Loucy (cell line): ENCODE measurements around the gene C2CD3.

Source experiments
- H2AFZ ChIP-seq: fragments of 200-600 bp; sonication (generic); 2 replicates; pipeline ENCODE4 v1.6.0; 2016; ENCODE audit warnings: antibody characterized with exemption, mild to moderate bottlenecking, low read length, moderate library complexity
- H3F3A ChIP-seq: fragments of 200-600 bp; 2 replicates; pipeline ENCODE4 v1.6.0; 2016; ENCODE audit warnings: antibody characterized with exemption, low read depth, mild to moderate bottlenecking
- H3K27me3 ChIP-seq: fragments of 200-600 bp; sonication (generic); 2 replicates; pipeline ENCODE4 v1.6.1; 2014; ENCODE audit warnings: low read length, mild to moderate bottlenecking; ENCODE audit not compliant: insufficient read depth, poor library complexity, severe bottlenecking
- H3K36me3 ChIP-seq: fragments of 200-600 bp; sonication (generic); 2 replicates; pipeline ENCODE4 v1.6.1; 2016; ENCODE audit warnings: low read length; ENCODE audit not compliant: insufficient read depth
- H3K4me1 ChIP-seq: fragments of 200-600 bp; sonication (generic); 2 replicates; pipeline ENCODE4 v1.5.1; 2014; ENCODE audit warnings: low read length, mild to moderate bottlenecking; ENCODE audit not compliant: insufficient read depth, poor library complexity, severe bottlenecking
- H3K4me2 ChIP-seq: fragments of 200-600 bp; sonication (generic); 2 replicates; pipeline ENCODE4 v1.6.0; 2014; ENCODE audit warnings: antibody characterized with exemption, low read length, low read depth, mild to moderate bottlenecking; ENCODE audit not compliant: poor library complexity, severe bottlenecking
- H3K4me3 ChIP-seq: fragments of 200-600 bp; sonication (generic); 2 replicates; pipeline ENCODE4 v1.5.1; 2014; ENCODE audit warnings: low read length, mild to moderate bottlenecking, mixed read lengths; ENCODE audit not compliant: poor library complexity, severe bottlenecking
- H3K79me2 ChIP-seq: fragments of 200-600 bp; sonication (generic); 2 replicates; pipeline ENCODE4 v1.6.1; 2014; ENCODE audit warnings: low read length; ENCODE audit not compliant: insufficient read depth
- H3K9ac ChIP-seq: fragments of 200-600 bp; sonication (generic); 2 replicates; pipeline ENCODE4 v1.6.0; 2014; ENCODE audit warnings: mild to moderate bottlenecking, low read depth, low read length, moderate library complexity; ENCODE audit not compliant: poor library complexity, severe bottlenecking
- H3K9me2 ChIP-seq: fragments of 200-600 bp; sonication (generic); replicated peaks from 2 replicates; pipeline ENCODE4 v1.6.1; 2016; ENCODE audit warnings: low read depth, low read length, mixed read lengths
- H3K9me3 ChIP-seq: fragments of 200-600 bp; sonication (generic); 2 replicates; pipeline ENCODE4 v1.6.1; 2014; ENCODE audit warnings: mild to moderate bottlenecking, antibody characterized with exemption, low read length, low read depth; ENCODE audit not compliant: insufficient read depth
- H4K20me1 ChIP-seq: fragments of 200-600 bp; sonication (generic); 2 replicates; pipeline ENCODE4 v1.6.0; 2014; ENCODE audit warnings: antibody characterized with exemption, low read length, mild to moderate bottlenecking; ENCODE audit not compliant: insufficient read depth, poor library complexity, severe bottlenecking
- EZH2phosphoT487 ChIP-seq: fragments of 200-600 bp; IDR thresholded peaks from 2 replicates; pipeline ENCODE4 v1.6.1; 2018; ENCODE audit warnings: antibody characterized with exemption, mild to moderate bottlenecking, moderate library complexity, borderline replicate concordance
- TF ChIP-seq, protein P1 (sequence below): fragments of 200-600 bp; sonication (generic); conservative IDR thresholded peaks from 2 replicates; pipeline ENCODE4 v1.5.1; 2014; ENCODE audit warnings: mild to moderate bottlenecking, antibody characterized with exemption, low read length

C2CD3 gene

DNA sequence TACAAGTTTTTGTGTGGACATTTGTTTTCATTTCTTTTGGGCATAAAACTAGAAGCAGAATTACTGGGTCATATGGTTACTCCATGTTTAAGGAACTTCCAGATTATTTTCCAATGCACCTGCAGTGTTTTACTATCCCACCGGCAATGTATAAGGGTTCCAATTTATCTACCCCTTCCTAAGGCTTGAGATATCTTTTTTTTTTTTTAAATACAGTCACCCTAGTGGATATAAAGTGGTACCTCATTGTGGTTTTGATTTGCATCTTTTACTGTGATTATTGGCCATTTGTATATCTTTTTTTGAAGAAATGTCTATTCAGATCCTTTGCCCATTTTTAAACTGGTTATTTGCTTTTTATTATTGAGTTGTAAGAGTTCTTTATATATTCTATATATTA, 127.4 kb downstream of the C2CD3 start:
- no peaks in the 10 kb centered on the region for H4K20me1 ChIP-seq
- no peaks in the 10 kb centered on the region for H3K9me2 ChIP-seq
- no peak overlapping the region for H2AFZ ChIP-seq
- no peaks in the 10 kb centered on the region for H3K9me3 ChIP-seq
- peaks cover 55% of the 10 kb centered on the region; the same call in 1 of the 2 replicates for H3K36me3 ChIP-seq
- TF ChIP-seq, protein P1, sequence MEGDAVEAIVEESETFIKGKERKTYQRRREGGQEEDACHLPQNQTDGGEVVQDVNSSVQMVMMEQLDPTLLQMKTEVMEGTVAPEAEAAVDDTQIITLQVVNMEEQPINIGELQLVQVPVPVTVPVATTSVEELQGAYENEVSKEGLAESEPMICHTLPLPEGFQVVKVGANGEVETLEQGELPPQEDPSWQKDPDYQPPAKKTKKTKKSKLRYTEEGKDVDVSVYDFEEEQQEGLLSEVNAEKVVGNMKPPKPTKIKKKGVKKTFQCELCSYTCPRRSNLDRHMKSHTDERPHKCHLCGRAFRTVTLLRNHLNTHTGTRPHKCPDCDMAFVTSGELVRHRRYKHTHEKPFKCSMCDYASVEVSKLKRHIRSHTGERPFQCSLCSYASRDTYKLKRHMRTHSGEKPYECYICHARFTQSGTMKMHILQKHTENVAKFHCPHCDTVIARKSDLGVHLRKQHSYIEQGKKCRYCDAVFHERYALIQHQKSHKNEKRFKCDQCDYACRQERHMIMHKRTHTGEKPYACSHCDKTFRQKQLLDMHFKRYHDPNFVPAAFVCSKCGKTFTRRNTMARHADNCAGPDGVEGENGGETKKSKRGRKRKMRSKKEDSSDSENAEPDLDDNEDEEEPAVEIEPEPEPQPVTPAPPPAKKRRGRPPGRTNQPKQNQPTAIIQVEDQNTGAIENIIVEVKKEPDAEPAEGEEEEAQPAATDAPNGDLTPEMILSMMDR: no peak
- TF ChIP-seq EZH2phosphoT487: no peak
- H3K4me1 ChIP-seq: no peaks in the 10 kb centered on the region
- no peak overlapping the region for H3K9ac ChIP-seq
- H3K4me2 ChIP-seq: no peak overlapping the region
- H3K27me3 ChIP-seq: no peaks in the 10 kb centered on the region
- H3K4me3 ChIP-seq: no peak overlapping the region
- H3F3A ChIP-seq: no peaks in the 10 kb centered on the region
- H3K79me2 ChIP-seq: no peaks in the 10 kb centered on the region

DNA sequence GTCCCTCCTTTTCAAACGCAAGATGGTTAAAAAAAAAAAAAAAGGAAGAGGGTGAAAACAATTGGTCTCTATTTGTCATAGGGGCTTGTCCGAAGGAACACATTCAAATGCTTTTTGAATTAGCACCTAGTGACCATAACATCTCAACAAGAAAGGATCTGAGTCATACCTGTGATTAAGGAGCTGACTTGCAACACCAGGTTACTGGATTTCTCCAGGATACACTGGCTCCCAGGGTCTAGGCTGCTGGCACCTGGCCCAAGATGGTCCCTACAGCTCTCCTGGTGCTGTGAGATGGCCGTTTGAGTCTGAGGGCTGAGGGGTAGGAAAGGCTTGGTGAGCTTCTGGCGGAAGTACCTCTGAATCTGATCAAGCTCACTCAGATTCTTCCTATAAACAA, 133.5 kb downstream of the C2CD3 start:
- Histone ChIP-seq H4K20me1 (no peaks in the 10 kb centered on the region), H3K4me3 (no peak overlapping the region), H3K9ac (no peak overlapping the region), H3K36me3 (peaks cover 78% of the 10 kb centered on the region; the same call in 1 of the 2 replicates), H3K4me1 (no peaks in the 10 kb centered on the region), H3K79me2 (no peaks in the 10 kb centered on the region), H3K9me2 (no peaks in the 10 kb centered on the region), H3K4me2 (no peak overlapping the region), H3F3A (no peaks in the 10 kb centered on the region), H3K27me3 (no peaks in the 10 kb centered on the region), H3K9me3 (no peaks in the 10 kb centered on the region), H2AFZ (no peak overlapping the region)
- TF ChIP-seq EZH2phosphoT487: no peak
- TF ChIP-seq, protein P1: no peak

DNA sequence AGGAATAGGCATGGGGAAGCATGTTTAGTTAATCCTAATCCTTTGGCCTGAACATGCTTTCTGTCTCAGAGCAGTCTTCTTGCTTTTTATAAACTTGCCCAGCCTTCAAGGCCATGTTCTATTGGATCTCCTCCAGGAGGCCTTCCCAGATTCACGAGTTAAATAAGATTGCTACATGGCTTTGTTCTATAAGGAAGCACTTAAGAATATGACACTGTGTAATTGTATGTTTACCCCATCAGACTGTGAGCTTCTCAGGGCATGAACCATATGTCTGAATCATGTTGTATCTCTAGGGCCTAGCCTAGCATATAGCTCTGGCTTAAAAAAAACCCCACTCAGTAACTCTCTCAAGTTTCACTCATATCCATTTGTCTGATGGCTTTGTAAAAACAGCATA, 135.5 kb downstream of the C2CD3 start:
- Histone ChIP-seq H3K36me3 (peaks cover 72% of the 10 kb centered on the region; the same call in 1 of the 2 replicates), H4K20me1 (no peaks in the 10 kb centered on the region), H3K9ac (no peak overlapping the region), H3K9me3 (no peaks in the 10 kb centered on the region), H3F3A (no peaks in the 10 kb centered on the region), H3K4me1 (no peaks in the 10 kb centered on the region), H2AFZ (no peak overlapping the region), H3K27me3 (no peaks in the 10 kb centered on the region), H3K79me2 (no peaks in the 10 kb centered on the region), H3K4me2 (no peak overlapping the region), H3K9me2 (no peaks in the 10 kb centered on the region), H3K4me3 (no peak overlapping the region)
- no peak for TF ChIP-seq EZH2phosphoT487
- TF ChIP-seq, protein P1: no peak
